Skeletal muscle tissue (tissue), 4 donors: ENCODE measurements around the gene SH3D19. TPM values are rescaled to one million over a fixed set of nuclear protein-coding genes. Genes with fewer than 3 reads are reported as not detected.
"Not testable (repeated sequence)": the region's sequence is repeated elsewhere in the genome, so short reads cannot be mapped to it uniquely, and the experiment has no call there.

ENCODE experiments used
- H3K27ac ChIP-seq: one replicate; pipeline ENCODE4 v1.7.0; 2013; ENCODE audit warnings: mild to moderate bottlenecking, low read depth, low read length, inconsistent platforms
- H3K27me3 ChIP-seq, 3 donors: one replicate each; pipeline ENCODE4 v1.7.0; 2013; ENCODE audit warnings: low read length in 3 of 3; ENCODE audit not compliant: control insufficient read depth in 3 of 3, insufficient read depth in 3 of 3
- H3K36me3 ChIP-seq, 3 donors: one replicate each; pipeline ENCODE4 v1.7.0; 2013; ENCODE audit warnings: low read length in 3 of 3; ENCODE audit not compliant: control insufficient read depth in 3 of 3, insufficient read depth in 3 of 3
- H3K4me1 ChIP-seq, 3 donors: one replicate each; pipeline ENCODE4 v1.7.0; 2013; ENCODE audit warnings: low read length in 3 of 3, mild to moderate bottlenecking in 3 of 3; ENCODE audit not compliant: control insufficient read depth in 3 of 3, insufficient read depth in 3 of 3
- H3K4me3 ChIP-seq, 3 donors: one replicate each; pipeline ENCODE4 v1.7.0; 2013; ENCODE audit warnings: low read length in 3 of 3
- H3K9ac ChIP-seq, 3 donors: one replicate each; pipeline ENCODE4 v1.7.0; 2013; ENCODE audit warnings: low read length in 3 of 3, mild to moderate bottlenecking in 3 of 3, moderate library complexity in 2 of 3, low read depth in 1 of 3
- H3K9me3 ChIP-seq, 3 donors: one replicate each; pipeline ENCODE4 v1.7.0; 2013; ENCODE audit warnings: low read length in 3 of 3; ENCODE audit not compliant: control insufficient read depth in 3 of 3
- total RNA-seq: library from RNA; depleted of rRNA; stranded (reverse); fragments of >200 nt; gene quantifications from one replicate; pipeline ENCODE4 v1.2.3, GENCODE V29; 2014
- donor health status: Osteomylitis.

SH3D19 gene
- total RNA-seq, 1 donor from 2014 or later, result 20.4 TPM

DNA sequence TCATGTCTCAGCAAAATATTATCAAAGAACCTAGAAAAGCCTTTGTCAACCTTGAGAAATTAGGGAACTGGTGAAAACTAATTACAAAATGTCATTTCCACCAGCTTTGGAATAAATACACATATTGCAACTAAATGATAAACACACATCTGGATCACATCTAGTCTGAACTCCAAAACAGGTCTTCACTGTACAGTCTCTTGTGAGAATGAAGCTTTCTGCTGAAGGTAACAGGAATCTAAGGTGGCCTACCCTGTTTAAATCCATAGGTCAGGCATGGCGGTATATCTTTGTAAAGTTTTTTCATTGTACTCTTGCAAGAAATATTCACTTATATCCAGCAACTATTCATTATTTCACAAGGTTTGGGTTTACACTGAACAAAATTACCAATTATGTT, 1.7 kb downstream of the SH3D19 start:
- peak overlapping the region in 1 of 3 donors; percentile 2 for H3K9ac ChIP-seq
- peak overlapping the region; percentile 78 to 87 (median 80) for H3K4me3 ChIP-seq
- no peaks in the 10 kb centered on the region for H3K36me3 ChIP-seq
- H3K27me3 ChIP-seq, result no peaks in the 10 kb centered on the region
- H3K27ac ChIP-seq, result no peak overlapping the region
- no peaks in the 10 kb centered on the region for H3K9me3 ChIP-seq
- peaks cover 8 to 12% (median 9%) of the 10 kb centered on the region in 3 donors for H3K4me1 ChIP-seq

DNA sequence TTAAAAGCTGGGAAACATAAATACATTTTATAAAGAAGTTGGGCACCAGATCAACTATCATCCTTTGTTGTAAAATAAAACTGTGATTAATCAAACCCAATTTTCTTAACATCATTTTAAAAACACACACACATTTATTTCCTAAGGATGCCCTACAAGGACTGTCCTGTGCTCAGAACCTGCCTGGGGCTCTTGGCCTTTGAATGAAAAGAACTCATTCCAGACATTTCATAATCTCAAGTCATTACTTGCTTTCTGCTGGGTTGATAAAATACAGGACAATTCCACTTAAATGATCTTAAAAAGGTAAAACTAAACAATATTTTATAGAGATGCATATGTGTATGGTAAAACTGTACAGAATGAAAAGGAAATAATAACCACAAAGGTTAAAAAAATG, 2.8 kb downstream of the SH3D19 start:
- Histone ChIP-seq H3K27ac (no peak overlapping the region), H3K4me1 (peaks cover 8 to 12% (median 9%) of the 10 kb centered on the region in 3 donors), H3K36me3 (no peaks in the 10 kb centered on the region), H3K27me3 (no peaks in the 10 kb centered on the region), H3K9me3 (no peaks in the 10 kb centered on the region), H3K4me3 (no peak overlapping the region), H3K9ac (no peak overlapping the region)

DNA sequence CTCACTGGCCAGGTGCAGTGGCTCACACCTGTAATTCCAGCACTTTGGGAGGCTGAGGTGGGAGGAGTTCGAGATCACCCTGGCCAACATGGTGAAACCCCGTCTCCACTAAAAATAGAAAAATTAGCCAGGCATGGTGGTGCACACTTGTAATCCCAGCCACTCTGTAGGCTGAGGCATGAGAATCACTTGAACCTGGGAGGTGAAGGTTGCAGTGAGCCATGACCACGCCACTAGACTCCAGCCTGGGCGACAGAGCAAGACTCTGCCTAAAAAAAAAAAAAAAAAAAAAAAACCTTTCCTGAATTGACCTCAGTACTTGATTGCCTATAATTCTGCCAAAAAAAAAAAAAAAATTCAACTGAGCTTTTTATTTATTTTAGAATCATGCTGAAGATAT, 3.2 kb downstream of the SH3D19 start:
- H3K9me3 ChIP-seq, H3K36me3 ChIP-seq, H3K27ac ChIP-seq, H3K9ac ChIP-seq, H3K27me3 ChIP-seq, H3K4me3 ChIP-seq: not testable (repeated sequence)
- H3K4me1 ChIP-seq, result peaks cover 8 to 14% (median 11%) of the 10 kb centered on the region in 3 donors

DNA sequence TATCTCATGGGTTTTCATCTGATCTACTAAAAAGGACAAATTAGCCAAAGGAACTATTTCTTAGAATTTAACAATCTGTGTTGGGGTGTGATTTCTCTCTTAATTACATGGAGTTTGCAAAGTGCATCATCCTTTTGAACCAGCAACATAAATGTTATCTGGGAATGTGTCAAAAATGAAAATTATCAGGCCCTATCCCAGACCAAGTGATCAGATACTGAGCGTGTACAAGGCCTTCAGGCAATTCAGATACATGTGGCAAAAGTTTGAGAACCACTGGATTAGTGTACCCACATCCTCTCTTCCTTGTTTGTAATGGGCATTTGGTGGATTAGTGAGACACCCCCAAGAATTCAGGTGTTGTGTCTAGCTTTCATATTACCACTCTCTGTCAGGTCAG, 3.8 kb downstream of the SH3D19 start:
- Histone ChIP-seq H3K27ac (no peak overlapping the region), H3K4me3 (no peak overlapping the region), H3K36me3 (no peaks in the 10 kb centered on the region), H3K27me3 (no peaks in the 10 kb centered on the region), H3K9me3 (no peaks in the 10 kb centered on the region), H3K9ac (no peak overlapping the region), H3K4me1 (peaks cover 8 to 20% (median 15%) of the 10 kb centered on the region in 3 donors)

DNA sequence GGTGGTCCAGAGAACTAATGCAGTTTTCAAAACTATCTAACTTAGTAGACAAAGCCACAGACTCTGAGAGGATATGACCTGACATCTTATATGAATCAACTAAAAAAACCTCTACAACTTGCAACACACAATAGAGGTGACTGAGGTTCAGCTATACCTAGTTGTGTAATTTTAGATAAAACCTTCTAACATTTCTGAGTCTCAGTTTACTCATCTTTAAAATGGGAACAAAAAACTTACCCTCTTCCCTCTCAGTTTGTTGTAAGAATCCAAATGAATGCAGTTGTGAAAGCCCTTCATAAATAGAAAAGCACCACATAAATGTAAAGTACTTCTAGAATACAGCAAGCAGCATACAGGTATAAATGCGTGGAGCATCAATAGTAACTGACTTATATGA, 5.9 kb downstream of the SH3D19 start:
- H3K27me3 ChIP-seq, result no peaks in the 10 kb centered on the region
- H3K9ac ChIP-seq, result no peak overlapping the region
- H3K4me3 ChIP-seq, result no peak overlapping the region
- no peak overlapping the region for H3K27ac ChIP-seq
- H3K4me1 ChIP-seq, result peaks cover 15 to 30% (median 28%) of the 10 kb centered on the region in 3 donors
- H3K36me3 ChIP-seq, result no peaks in the 10 kb centered on the region
- no peaks in the 10 kb centered on the region for H3K9me3 ChIP-seq

DNA sequence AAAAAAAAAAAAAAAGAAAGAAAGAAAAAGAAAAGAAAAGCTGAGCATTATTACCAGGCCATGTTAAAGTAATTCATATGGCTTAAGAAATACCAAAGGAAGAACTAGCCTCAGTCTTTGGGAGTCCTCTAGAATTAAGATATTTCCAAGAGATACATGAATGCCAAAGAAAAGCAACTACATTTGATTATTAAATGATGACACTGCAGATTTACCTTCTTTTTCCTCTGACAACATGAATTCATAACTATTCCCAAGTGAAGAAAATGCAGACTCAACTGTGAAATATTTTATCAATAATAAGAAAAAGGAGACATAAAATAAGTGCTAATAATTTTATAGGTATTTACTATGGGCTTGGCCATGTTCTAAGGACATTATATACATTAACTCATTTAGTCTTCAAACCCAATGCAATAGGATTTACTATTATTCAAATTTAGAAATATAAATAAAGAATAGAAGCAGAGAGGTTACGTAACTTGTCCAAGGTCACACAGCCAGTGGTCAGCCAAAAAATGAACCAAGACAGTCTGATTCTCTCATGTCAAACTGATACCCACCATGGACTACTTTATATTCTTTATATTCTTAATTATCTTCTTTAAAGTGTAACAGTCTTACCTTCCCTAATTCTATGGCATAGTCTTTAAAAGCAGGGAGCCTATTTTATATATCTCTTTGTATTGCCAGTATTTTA, 6.9 kb downstream of the SH3D19 start:
- no peaks in the 10 kb centered on the region for H3K9me3 ChIP-seq
- no peaks in the 10 kb centered on the region for H3K27me3 ChIP-seq
- H3K27ac ChIP-seq, result no peak overlapping the region
- H3K9ac ChIP-seq, result no peak overlapping the region
- no peak overlapping the region for H3K4me3 ChIP-seq
- peaks cover 15 to 27% (median 25%) of the 10 kb centered on the region in 3 donors for H3K4me1 ChIP-seq
- no peaks in the 10 kb centered on the region for H3K36me3 ChIP-seq

DNA sequence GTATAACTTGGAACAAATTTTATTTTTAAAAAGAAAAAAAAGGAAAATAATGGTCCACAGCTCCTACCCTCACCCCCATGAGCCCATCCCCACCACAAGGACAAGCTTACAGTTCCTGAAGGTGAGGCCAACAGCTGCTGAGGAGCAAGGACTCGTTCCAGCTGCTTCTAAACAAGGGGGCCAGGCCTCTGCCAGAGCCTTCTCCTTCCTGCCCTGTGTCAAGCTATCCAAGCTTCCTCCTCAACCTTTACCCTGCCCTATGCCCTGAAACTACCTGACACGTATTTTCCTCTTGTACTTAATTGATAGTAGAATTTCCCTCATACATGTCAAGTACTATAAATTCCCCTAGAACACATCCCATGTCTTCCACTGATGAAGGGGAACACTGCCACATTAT, 8.8 kb downstream of the SH3D19 start:
- peak overlapping the region in 1 of 3 donors; percentile 54 for H3K9ac ChIP-seq
- no peaks in the 10 kb centered on the region for H3K36me3 ChIP-seq
- H3K27ac ChIP-seq, result peak overlapping the region; percentile 7
- H3K4me1 ChIP-seq, result peaks cover 9 to 21% (median 20%) of the 10 kb centered on the region in 3 donors
- no peak overlapping the region for H3K4me3 ChIP-seq
- no peaks in the 10 kb centered on the region for H3K9me3 ChIP-seq
- no peaks in the 10 kb centered on the region for H3K27me3 ChIP-seq

DNA sequence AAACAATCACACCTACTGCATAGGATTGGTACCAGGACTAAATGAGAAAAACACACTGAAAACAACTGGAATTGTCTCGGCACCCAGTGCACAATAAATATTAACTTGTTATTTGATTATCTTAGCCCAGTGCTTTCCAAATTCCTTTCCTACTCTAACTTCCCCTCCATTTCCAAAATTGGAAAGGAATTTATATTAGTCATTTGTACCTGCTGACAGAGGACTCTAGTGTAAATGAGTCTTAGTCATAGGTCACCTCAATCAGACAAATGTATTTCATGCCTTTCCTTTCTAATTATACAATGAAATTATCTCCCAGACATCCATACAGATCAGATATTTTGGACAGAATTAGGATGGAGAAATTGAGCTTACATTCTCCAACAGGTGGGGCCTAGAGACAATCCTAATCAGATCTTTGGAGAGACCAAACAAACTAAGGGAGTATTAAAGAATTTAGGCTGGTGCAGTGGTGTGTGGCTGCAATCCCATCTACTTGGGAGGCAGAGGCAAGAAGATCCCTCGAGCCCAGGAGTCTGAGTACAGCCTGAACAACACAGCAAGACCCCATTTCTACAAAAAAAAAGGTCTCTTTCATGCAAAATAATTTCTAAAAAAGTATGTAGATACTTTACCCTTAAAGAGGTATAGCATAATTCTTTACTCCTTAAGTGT, 10.1 kb downstream of the SH3D19 start:
- Histone ChIP-seq H3K27me3 (no peaks in the 10 kb centered on the region), H3K27ac (peak overlapping the region; percentile 65), H3K36me3 (no peaks in the 10 kb centered on the region), H3K4me3 (no peak overlapping the region), H3K9me3 (no peaks in the 10 kb centered on the region), H3K9ac (no peak overlapping the region), H3K4me1 (peaks cover 7 to 21% (median 20%) of the 10 kb centered on the region in 3 donors)

DNA sequence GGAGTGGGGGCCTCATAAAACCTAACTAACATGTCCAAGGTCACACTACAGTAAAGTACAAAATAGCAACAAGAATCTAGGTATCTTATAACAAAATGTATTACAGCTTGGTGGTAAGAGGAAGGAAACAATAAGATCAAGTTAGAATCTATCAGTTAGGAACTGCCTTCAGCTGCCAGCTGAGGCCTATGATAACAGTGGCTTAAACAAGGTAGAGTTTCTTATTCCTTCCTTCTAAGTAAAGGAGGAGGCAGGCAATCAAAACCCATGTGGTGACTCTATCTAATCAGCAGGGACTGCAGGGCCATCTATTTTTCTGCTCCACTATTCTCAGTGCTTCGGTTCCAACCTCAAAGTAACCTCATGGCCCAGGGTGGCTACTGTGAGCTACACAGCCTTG, 10.9 kb downstream of the SH3D19 start:
- Histone ChIP-seq H3K9me3 (no peaks in the 10 kb centered on the region), H3K4me1 (peaks cover 7 to 21% (median 20%) of the 10 kb centered on the region in 3 donors), H3K4me3 (no peak overlapping the region), H3K27me3 (no peaks in the 10 kb centered on the region), H3K36me3 (no peaks in the 10 kb centered on the region), H3K9ac (no peak overlapping the region), H3K27ac (peak overlapping the region; percentile 65)

DNA sequence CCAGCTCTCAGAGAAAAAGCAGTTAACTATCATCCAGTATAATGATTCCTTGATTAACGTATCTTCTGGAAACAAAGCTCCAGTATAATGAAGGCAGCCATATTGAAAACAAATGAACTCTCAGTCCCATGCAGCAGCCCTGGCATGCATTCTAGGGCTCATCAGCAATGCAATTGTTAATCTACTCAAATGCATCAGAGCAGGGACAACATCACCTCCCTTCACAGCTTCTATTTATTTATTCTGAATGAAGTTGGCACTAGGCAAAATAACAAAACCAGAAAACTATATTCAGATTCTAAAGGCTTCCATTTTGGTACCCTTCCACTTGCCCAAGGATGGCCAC, 11.4 kb downstream of the SH3D19 start:
- Histone ChIP-seq H3K36me3 (no peaks in the 10 kb centered on the region), H3K27ac (no peak overlapping the region), H3K4me1 (peaks cover 7 to 21% (median 20%) of the 10 kb centered on the region in 3 donors), H3K27me3 (no peaks in the 10 kb centered on the region), H3K4me3 (no peak overlapping the region), H3K9ac (no peak overlapping the region), H3K9me3 (no peaks in the 10 kb centered on the region)
